NCI-H2171 (cell line): Measurements from ENCODE around the gene ZCCHC7.
"Not testable (repeated sequence)": the region's sequence is repeated elsewhere in the genome, so short reads cannot be mapped to it uniquely, and the experiment has no call there.

Experiments used
- DNase-seq: peaks from one replicate; lab custom pipeline; 2025; lab: John Stamatoyannopoulos, UW

ZCCHC7 gene

DNA sequence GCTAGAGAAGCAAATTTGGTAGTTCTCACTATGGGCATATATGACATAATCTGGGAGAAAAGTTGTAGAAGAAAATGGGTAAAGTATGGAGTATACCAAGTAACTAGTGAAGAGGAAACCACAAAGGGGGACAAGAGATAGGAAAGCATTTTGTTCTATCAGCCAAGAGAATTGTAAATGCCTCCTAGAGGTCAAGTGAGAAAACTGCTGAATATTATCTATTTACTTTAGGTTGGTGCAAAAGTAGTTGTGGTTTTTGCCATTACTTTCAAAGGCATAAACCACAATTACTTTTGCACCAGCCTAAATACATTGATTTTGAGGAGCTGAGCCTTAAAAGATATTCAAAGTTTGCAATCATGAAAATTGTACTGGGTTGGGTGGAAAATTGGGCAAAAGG, 175.4 kb downstream of the ZCCHC7 start:
- DNase-seq = no peak

DNA sequence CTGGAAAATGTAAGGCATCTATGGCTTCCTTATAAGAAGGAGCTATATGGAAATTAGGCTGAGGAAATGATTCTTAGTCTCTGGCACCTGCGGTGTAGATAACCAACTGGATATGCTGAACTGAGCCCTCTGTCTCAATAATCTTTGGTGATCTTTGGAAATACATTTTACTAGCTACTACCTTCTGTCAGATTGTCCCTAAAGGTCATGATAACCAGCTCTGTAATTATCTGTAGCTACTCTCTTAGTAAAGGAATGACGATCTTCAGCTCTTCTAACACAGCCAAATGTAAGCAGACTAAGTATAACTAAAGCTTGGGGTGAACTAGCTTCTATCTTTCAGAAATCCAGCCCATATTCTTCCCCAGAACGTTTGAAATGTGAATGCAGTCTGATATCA, 177.2 kb downstream of the ZCCHC7 start:
- no peak for DNase-seq

DNA sequence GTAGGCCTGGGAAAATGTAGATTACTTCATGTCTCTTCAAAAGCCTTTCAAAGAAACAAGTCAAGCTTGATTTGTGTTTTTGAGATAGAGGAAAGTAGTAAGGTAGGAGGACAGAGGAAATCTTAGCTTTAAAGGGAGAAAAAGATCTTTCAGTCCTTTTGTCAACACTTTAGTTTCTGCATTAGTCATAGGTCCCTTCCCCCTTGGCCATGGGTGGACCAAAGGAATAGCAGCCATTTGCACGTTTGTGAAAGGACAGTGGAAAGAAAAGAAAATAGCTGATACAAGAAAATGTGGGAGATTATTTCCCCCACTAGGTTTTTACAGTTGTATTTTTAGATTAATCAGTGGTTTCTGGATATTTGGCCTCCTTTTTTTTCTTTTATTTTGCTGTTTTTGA, 180.2 kb downstream of the ZCCHC7 start:
- no peak for DNase-seq

DNA sequence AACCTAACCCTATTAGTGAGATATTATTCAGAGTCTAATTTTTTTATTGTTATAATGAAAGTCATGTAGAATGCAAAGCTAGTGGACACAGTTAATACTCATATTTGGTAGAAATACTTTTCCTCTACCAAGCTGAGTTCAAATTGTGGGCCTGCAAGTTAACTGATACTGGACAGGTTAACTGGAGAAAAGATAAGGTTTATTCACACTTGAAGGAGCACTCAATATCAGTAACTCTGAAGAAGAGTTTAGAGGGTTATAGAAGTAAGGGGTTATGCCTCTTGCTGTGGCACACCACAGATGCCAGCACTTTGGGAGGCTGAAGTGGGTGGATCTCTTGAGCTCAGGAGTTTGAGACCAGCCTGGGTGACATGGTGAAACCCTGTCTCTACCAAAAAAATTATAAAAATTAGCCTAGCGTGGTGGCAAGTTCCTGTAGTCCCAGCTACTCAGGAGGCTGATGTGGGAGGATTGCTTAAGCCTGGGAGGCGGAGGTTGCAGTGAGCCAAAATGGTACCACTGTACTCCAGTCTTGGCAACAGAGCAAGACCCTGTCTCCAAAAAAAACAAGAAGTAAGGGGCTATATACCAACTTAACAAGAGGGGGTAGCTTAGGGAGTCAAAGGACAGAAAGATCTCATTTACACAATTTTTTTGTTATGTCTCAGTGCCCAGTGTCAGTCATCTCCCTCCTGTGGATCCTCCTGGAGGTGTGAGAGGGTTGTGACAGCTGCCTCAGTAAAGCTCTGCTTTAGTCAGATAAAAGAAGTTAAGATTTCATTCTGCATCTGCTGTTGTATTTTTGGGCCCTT, 180.9 kb downstream of the ZCCHC7 start:
- DNase-seq = no peak

DNA sequence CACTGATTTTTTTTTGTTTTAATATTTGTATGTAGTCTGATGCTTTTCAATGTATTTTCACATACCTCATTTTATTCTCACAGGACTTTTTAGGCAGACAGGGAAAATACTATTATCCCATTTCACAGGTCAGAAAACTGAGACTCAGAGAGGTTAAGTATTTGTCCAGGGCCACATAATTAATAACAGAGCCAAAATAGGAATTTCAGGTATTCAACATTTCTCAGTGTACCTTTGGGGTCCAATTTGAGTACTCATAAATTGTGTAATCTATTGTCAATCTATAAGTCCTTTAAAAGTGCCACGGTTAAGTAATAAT, 181.4 kb downstream of the ZCCHC7 start:
- DNase-seq = no peak

DNA sequence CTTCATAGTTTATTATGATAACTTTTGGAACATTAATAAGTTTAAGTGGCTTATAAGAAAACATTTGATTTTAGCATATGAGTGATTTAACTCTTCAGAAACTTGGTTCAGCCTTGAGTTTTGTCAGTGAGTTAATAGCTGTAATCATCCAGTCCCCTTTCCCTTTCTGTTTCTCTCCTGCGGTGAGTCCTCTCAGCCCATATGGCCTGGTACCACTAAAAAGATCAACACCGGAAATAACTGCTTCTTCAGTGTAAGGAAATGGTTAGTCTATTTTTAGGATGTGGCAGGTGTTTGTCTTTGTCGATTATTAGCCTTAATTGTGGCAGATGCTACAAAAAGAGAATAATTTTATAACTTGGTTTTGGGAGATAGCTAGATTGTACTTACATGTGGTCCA, 181.9 kb downstream of the ZCCHC7 start:
- no peak for DNase-seq

DNA sequence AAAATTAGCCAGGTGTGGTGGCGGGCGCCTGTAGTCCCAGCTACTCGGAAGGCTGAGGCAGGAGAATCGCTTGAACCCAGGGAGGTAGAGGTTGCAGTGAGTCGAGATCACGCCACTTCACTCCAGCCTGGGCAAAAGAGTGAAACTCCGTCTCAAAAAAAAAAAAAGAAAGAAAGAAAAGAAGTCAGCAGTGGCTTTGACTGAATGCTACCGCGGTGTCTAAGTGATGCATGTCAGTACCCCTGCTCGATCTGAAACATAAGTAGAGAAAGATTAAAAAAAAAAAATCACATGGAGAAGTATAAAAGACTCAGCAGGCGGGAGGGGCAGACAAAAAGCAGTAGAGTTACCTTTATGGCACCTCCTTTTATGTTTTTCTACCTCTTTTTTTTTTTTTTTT, 182.9 kb downstream of the ZCCHC7 start:
- not testable (repeated sequence) for DNase-seq

DNA sequence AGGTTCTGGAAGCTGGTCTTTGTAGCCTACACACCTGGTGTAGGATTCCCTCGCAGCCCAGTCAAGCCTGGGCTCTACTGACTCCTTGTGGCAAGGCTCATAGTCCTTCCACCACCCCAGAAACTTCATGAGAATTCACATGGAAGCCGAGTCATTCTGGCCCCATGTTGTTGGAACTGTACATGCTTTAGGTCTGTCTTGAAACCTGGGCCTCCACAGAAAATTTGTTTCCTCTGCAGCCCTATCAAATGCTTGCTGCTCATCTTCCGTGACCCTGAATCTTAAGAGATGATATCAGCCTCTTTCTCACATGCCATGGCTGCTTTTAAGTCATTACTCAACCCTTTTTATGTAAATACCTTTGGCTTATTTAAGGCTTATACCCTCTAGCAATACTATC, 188.8 kb downstream of the ZCCHC7 start:
- DNase-seq = no peak

DNA sequence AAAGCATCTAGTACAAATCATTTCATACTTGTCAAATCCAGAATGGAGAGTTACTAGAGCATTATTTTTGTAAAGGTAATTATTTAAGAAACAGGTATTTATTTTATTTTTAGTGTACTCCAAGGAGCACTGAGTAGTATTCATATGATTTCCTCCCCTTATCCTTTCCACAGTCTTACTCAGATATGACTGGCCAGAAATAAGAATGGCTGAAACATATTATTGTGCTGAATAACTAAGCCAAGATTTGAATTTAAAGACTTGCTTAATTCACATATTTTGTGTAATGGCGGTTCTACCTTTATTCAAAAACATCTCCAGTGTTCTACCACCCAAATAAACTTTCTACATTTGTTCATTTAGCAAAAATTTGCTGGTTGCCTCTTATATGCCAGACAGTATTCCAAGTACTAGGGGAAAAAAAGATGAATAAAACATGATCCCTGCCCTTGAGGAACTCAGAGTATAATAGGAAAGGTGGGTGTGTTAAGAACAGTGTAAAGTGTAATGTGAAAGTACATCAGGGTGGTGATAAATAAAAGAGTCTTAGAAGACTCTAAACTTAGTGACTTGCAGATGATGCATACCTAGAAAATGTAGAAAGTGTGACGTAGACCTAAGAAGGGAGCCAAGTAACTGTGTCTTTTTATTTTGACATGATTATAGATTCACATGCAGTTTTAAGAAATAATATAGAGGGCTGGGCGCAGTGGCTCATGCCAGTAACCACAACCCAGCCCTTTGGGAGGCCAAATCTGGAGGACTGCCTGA, 191.7 kb downstream of the ZCCHC7 start:
- DNase-seq = no peak

DNA sequence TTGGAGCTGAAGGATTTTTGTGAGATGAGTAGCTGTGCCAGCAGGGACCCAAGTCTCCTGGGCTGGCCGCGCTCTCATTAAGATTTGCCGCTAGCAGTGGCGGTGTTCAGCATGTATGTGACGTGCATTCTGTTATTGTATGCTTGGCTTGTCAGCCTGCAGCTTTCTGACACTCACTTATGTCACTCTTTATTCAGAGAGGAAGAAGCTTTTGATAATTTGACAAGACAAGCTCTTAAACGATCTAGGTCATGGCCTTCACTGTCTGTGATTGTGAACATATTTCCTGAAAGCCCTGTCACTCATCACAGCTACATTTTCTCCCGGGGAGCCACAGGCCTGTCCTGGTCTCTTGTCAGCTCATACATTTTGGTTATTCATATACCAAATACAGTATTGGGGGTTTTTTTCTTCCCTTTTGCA, 203.9 kb downstream of the ZCCHC7 start:
- no peak for DNase-seq

DNA sequence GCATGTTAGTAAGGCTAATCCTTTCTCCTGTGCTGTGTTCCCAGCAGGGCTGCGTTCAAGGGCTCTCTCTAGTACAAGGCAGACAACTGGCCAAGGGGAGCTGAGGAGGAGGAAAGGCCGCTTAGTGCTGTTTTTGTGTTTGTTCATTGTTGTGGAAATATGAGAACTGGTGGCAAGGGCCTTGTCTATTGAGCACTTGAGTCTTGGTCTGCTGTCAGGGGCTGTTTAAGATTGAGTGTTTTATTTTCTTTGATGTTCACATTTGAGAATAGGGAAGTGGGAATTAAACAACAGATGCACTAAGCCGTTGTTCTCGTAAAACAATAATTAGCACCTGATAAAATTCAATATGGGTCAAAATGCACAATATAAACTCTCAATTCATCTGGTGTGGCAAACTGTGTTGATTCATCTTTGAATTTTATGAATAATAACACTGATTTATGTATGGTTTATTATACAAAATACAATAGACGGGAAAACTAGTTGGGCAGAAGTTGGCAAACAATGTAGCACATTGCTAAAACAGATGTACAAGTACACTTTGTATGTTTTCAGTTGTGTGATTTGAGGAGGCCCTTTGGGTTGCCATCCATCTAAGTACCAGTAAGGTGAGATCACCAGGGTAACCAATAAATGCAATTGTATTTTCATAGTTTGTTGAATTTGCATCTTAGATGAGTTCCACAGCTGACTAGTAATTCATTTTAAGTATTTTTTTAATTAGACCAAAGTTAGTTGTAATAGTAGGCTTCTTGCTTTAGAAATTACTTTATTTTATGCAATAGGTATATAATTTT, 204.5 kb downstream of the ZCCHC7 start:
- no peak for DNase-seq

DNA sequence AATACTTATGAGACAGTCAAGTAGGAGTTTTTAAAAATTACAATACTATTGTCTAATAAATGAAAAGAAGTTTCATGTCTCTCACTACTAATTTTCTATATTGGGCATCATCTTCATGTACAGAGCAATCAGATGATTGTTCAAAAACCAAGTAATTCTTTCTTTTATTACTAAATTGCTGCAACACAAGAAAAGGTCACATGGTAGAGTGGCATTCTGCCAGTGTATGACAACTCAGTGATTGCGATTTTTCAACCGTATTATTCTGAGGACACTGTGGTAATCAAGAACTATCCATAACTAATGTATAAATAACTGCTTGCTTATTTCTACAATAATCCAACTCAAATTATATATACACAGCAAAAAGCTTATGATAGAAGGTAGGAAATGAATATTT, 205.4 kb downstream of the ZCCHC7 start:
- DNase-seq = no peak

DNA sequence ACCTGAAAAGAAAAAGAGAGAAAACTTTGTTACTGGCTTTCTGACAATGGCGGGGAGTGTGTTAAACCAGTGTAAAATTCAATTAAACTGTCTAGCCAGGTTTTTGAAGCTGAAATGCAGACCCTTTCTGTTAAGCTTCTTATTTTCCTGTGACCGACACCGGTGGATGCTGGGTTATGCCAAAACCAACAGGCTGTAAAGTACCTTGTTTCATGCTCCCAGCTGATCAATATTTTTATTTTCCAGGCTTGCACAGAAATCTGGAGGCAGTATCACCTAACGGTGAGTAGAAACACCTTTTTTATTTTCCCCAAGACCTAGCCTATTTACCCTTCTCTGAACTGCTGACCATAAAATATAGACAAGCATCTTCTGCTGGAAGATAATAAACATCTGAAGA, 207.2 kb downstream of the ZCCHC7 start:
- DNase-seq = no peak

DNA sequence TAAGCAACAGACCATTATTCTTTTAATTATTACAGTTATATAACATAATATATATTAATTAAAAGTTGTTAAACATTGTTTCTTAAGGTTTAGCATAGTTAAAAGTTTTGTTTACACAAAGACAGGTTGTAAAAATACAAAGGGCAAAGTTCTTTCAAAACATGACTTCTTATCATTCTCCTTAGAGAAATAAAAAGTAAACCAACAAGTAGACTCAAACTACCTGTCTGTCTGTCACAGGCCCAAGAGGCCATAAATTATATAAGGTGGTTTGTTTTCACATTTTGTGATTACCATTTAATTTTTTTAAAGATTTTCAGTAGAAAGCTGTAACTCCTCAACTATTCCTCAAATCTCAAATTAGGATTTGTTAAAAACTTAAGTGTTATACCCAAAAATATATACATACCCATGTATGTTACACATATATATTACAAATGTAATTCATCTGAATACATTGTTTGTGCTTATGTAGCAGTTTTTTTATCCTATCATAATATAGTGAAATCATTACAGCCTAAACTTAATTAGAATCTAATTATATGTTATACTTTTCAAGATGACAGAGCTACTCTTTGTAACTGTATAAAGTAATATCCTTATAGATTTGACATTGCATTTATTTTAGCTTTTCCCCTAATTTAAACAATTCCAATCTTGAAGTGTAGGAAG, 208.3 kb downstream of the ZCCHC7 start:
- no peak for DNase-seq

DNA sequence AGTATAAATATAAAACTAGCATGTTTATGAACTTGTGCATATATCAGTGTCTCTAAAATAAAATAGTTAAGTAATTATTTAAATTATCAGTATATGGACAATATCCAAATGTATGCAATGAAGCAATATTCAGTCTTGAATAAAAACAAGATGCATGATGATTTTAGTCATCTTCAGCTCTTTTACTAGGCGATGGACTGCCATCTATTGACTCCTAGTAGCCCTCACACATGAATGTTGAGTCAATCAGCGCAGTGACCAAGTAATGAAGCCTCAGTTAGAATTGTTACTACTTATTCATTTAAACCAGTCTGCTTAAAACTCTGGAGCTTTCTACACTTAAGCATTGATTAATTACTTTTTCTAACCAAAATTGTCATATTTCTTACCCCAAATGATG, 209.2 kb downstream of the ZCCHC7 start:
- DNase-seq = no peak

DNA sequence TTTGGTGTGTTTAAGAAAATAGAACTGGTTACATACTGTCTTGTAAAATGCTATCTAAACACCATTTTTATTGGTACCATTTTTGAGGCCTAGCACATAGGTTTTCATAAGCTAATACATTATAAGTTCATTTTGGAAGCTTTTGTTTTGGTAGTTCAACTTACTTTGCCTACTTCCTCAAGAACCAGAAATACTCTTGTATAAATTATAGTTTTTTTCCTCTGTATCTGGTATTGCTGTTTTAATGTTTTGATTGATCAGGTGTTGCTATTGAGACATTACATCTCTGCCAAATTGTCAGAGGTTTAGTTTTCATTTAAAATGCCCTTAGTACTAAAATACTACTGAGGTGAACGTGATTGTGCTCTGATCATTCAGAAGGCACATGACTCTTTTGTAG, 211.5 kb downstream of the ZCCHC7 start:
- DNase-seq = no peak

DNA sequence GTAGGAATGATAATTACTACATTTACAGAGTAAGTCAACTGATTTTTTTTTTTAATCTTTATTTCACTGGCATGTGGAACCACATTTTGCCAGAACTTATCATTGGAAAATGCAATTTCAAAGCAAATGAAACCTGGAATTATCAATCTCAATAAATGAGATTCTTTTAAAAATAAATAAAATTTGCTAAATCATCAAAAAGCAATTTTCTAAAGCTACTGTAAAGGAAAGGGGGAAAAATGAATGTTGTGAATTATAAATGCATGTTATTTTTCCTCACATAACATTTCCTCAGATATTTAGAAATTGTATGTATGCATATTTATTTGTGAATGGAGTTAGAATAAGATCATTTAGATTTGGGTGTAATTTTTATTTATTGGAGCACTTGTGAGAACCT, 212.2 kb downstream of the ZCCHC7 start:
- no peak for DNase-seq

DNA sequence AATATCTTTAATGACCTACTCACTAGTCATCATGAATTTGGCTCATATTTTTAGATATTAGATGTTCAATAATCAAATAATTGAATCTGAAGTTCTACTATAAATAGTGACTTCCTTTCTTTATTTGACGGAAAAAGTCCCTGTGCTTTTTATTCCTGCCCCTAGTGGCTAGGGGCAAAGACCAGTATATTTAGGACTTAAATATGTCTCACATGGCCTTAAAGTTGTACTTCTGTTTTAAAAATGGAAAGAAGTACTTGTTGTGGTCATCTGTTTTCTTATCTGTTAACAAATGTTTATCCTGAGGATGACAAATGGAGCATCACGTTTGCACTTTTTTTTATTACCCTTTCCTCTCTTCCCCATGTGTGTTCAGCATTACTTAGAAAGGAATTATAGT, 212.9 kb downstream of the ZCCHC7 start:
- DNase-seq = no peak

DNA sequence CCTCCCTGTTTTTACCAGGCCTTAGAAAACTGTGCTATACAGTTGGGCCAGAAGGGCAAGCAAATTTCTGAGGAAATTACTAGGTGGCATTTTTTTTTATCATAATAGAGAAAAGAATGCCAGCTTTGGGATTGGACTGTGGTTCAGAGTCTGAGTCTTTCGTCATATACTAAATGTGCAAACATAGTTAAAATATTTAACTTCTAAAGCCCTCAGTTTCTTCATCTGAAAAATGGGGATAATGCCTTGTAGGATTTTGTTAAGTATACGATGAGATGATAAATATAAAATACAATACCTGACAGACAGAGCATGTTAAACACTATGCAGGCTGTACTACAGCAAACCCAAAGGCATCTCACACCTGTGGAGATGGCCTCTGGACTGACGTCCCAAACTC, 214.9 kb downstream of the ZCCHC7 start:
- DNase-seq = no peak

DNA sequence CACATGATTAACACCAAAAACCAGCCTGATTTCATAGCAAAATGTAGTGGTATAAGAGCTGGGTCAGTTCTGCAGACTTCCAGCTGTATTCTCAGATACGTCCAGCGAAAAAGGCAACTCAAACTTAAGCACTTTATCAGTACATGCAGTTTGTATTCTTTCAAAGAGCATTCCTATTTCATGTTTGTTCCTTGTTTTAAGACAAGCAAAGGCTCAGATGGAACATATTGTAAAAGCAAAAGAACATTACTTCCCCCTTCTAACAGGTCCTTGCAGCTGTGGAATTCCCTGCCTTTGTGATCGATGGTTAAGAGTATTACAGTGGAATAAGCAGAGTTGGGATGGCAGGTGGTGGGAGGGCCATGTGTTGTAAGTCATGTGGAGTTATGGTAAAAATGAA, 215.8 kb downstream of the ZCCHC7 start:
- no peak for DNase-seq

DNA sequence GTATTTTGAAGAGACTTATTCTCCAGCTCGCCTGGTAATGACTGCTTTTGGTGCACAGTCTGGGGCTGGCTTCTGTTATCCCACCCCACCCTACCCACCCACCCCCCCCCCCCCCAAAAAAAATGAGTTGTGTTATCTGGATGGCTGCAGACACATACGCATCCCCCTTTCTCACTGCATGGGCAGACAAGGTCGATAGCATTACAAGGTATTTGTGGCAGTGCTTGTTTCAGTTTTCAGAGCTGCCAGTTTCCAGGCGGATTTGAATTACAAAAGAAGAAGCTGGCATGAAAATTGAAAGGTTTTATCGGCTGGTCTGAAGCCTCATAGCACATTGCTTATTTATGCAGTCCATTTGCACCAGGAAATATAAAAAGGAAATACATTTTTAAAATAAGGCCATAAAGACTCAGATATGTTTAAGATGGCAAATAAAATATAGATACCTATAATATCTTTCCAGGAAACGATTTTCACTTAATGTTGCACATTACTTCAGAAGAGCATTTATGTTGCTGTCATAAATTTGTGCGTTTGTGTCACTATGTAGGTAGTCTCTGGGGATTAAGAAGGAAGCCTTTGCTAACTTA, 217.0 kb downstream of the ZCCHC7 start:
- no peak for DNase-seq

DNA sequence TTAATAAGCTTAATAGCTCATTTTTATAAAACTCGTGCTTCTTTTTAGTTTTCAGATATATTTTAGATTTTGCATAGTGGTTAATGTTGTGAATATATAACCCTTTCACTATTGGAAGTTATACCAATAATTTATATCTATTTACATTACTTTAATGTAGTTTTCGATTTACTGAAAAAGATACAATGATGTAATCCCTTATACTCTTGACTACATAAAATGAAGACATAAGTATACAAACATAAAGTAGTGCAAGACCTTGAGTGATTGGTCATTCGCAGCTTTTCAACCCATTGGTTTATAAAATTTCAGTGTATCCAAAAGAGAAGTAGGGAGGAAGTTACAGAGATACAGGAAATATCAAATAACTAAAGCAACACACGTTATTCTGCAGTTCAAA, 217.8 kb downstream of the ZCCHC7 start:
- DNase-seq = no peak
